BE2C (cell line): Measurements from ENCODE around the gene MAP3K21.

Experiments used
- DNase-seq: peaks from one replicate; pipeline ENCODE4 v3.0.0-alpha.2; 2020
- H3K27me3 ChIP-seq: fragments of 250-450 bp; sonication (Bioruptor Pico); 2 replicates; pipeline ENCODE4 v1.5.1; 2020; ENCODE audit warnings: mild to moderate bottlenecking
- H3K36me3 ChIP-seq: fragments of 250-450 bp; sonication (Bioruptor Pico); 2 replicates; pipeline ENCODE4 v1.5.1; 2020; ENCODE audit warnings: mild to moderate bottlenecking
- H3K4me1 ChIP-seq: fragments of 250-450 bp; sonication (Bioruptor Pico); 2 replicates; pipeline ENCODE4 v1.5.1; 2020
- H3K4me3 ChIP-seq: 2 replicates; pipeline ENCODE4 v1.5.1; 2011; ENCODE audit warnings: low read depth, low read length
- H3K9me3 ChIP-seq: fragments of 250-450 bp; sonication (Bioruptor Pico); 2 replicates; pipeline ENCODE4 v1.5.1; 2020
- TF ChIP-seq, protein P1 (sequence below): IDR thresholded peaks from 2 replicates; pipeline ENCODE4 v1.5.1; 2012; ENCODE audit warnings: mild to moderate bottlenecking, low read depth, low read length

Gene MAP3K21

DNA sequence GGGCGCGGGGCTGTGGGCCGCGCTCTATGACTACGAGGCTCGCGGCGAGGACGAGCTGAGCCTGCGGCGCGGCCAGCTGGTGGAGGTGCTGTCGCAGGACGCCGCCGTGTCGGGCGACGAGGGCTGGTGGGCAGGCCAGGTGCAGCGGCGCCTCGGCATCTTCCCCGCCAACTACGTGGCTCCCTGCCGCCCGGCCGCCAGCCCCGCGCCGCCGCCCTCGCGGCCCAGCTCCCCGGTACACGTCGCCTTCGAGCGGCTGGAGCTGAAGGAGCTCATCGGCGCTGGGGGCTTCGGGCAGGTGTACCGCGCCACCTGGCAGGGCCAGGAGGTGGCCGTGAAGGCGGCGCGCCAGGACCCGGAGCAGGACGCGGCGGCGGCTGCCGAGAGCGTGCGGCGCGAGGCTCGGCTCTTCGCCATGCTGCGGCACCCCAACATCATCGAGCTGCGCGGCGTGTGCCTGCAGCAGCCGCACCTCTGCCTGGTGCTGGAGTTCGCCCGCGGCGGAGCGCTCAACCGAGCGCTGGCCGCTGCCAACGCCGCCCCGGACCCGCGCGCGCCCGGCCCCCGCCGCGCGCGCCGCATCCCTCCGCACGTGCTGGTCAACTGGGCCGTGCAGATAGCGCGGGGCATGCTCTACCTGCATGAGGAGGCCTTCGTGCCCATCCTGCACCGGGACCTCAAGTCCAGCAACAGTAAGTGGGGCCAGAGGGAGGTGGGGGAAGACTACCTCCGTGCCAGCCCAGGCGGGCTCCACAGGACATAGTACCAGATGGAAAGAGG, 808 bp downstream of the MAP3K21 start:
- Histone ChIP-seq H3K9me3 (no peaks in the 10 kb centered on the region), H3K36me3 (no peaks in the 10 kb centered on the region), H3K4me1 (no peaks in the 10 kb centered on the region), H3K4me3 (peak overlapping the region; percentile 40), H3K27me3 (peaks cover 43% of the 10 kb centered on the region)
- DNase-seq: peak; percentile 10
- TF ChIP-seq, protein P1, sequence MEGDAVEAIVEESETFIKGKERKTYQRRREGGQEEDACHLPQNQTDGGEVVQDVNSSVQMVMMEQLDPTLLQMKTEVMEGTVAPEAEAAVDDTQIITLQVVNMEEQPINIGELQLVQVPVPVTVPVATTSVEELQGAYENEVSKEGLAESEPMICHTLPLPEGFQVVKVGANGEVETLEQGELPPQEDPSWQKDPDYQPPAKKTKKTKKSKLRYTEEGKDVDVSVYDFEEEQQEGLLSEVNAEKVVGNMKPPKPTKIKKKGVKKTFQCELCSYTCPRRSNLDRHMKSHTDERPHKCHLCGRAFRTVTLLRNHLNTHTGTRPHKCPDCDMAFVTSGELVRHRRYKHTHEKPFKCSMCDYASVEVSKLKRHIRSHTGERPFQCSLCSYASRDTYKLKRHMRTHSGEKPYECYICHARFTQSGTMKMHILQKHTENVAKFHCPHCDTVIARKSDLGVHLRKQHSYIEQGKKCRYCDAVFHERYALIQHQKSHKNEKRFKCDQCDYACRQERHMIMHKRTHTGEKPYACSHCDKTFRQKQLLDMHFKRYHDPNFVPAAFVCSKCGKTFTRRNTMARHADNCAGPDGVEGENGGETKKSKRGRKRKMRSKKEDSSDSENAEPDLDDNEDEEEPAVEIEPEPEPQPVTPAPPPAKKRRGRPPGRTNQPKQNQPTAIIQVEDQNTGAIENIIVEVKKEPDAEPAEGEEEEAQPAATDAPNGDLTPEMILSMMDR: no peak

DNA sequence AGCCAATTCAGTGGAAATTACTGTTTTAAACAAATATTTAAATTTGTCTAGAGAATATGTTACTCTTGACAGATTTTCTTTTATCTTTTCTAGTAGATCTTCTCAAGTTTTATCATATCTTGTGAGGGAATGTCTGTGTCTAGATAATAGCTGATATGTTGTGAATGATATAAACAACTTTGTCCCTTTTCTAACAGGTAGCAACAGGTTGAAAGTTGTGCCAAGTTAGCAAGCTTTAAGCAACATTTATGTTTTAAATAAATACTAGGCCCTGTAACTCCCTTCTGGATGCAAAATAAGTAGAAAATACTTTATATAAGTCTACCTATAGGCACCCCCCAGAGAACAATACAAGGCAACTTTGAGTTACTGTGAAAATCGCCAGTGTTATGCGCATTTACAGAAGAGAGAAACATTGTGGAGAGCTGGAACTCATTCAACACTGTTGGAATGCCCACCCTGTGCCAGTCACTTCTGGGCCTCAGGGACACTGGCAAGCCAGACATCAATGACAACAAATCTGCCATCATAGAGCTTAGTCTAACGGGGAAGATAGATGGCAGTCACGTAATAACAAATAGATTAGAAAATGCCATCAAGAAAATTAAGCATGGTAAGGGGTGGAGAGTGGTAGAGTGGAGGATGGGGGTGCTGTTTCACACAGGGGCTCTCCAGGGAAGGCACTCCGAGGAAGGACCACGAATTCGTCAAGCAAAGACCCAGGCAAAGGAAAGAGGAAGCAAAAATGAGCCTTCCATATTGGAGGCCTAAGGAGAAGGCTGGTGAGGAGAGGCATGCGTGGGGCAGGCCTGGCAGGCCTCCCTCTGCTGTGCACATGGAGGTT, 4.4 kb downstream of the MAP3K21 start:
- TF ChIP-seq, protein P1: no peak
- Histone ChIP-seq H3K4me1 (no peaks in the 10 kb centered on the region), H3K4me3 (no peak overlapping the region), H3K9me3 (no peaks in the 10 kb centered on the region), H3K27me3 (peaks cover 47% of the 10 kb centered on the region), H3K36me3 (no peaks in the 10 kb centered on the region)
- DNase-seq: no peak

DNA sequence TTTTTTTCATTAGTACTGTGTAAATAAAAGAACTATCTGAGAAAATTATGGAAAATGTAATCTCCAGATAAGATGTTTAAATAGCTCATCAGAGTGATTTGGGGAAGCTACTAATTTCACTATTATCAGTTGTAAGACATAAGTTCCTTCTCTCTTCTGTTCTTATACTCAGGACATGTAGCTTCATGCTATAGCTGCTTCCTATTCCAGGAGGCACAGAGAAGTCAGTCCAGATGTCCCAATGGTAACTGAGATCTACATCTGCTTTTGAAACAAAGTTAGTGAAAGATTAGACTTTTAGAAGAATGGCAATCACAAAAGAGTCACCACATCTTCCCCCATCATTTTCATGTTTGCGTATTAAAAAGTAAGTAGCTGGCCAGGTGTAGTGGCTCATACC, 5.6 kb downstream of the MAP3K21 start:
- Histone ChIP-seq H3K27me3 (peaks cover 50% of the 10 kb centered on the region), H3K36me3 (no peaks in the 10 kb centered on the region), H3K4me3 (no peak overlapping the region), H3K9me3 (no peaks in the 10 kb centered on the region), H3K4me1 (no peaks in the 10 kb centered on the region)
- no peak for DNase-seq
- TF ChIP-seq, protein P1: no peak

DNA sequence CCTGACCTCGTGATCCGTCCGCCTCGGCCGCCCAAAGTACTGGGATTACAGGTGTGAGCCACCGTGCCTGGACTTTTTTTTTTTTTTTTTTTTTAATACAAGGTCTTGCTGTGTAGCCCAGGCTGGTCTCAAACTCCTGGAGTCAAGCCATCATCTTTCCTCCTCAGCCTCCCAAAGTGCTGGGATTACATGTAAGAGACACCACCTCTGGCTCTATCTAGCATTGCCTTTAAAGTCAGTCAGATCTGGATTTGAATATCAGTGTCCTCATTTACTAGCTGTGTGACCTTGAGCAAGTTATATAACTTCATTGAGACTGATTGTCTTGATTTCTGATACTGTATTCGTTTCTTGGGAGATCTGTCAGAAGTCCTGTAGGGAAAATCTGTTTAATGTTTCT, 6.6 kb downstream of the MAP3K21 start:
- Histone ChIP-seq H3K9me3 (no peaks in the 10 kb centered on the region), H3K36me3 (no peaks in the 10 kb centered on the region), H3K27me3 (peaks cover 48% of the 10 kb centered on the region), H3K4me3 (no peak overlapping the region), H3K4me1 (no peaks in the 10 kb centered on the region)
- DNase-seq: no peak
- TF ChIP-seq, protein P1: no peak

DNA sequence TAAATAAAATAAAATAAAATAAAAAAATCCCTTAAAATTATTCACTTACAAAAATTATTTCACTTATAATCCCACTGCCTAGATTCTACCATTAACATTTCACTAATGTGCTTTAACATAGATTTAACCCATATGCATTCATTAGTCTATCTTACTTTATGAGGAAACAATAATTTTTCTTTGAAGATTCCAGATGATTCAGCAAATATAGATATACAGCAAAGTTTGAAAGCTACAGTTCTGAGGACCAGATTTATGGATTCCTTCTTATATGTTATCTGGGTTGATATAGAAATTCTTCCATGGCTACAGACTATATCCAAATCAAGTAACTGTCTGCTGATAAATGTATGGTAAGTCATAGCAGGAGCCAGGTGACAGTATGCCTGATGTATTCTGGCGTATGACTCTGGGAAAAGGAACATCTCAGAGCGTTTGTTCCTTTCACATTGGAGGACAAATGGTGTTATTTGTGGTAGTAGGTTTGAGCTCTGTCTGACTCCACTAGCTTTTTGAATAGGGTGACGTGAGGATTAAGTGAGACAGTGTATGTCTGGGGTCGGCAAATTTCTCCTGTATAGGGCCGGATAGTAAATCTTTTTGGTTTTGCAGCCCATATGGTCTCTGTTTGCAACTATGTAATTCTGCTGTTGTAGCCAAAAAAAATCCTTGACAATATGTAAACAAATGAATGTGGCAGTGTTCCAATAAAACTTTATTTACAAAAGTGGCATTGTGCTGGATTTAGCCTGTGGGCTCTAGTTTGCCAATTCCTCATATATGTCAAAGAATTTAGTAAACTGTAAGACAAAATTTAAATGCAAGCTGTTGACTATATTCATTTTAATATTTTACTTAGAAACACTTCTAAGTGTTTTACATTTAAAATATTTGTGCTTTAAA, 9.3 kb downstream of the MAP3K21 start:
- no peak for DNase-seq
- TF ChIP-seq, protein P1: no peak
- H3K27me3 ChIP-seq: peaks cover 54% of the 10 kb centered on the region
- no peaks in the 10 kb centered on the region for H3K36me3 ChIP-seq
- H3K9me3 ChIP-seq: no peaks in the 10 kb centered on the region
- H3K4me1 ChIP-seq: no peaks in the 10 kb centered on the region
- H3K4me3 ChIP-seq: no peak overlapping the region
